ENCODE data around the gene CLOCK.

GRCh38 chr4:55510685-55511084 is 36.0 kb downstream of the CLOCK start:
- TF ChIP-seq USF2 (IDR thresholded peaks at IDR 0.05; ENCODE audit: borderline replicate concordance, low read depth, low read length): no peak
- TF ChIP-seq, protein P1, sequence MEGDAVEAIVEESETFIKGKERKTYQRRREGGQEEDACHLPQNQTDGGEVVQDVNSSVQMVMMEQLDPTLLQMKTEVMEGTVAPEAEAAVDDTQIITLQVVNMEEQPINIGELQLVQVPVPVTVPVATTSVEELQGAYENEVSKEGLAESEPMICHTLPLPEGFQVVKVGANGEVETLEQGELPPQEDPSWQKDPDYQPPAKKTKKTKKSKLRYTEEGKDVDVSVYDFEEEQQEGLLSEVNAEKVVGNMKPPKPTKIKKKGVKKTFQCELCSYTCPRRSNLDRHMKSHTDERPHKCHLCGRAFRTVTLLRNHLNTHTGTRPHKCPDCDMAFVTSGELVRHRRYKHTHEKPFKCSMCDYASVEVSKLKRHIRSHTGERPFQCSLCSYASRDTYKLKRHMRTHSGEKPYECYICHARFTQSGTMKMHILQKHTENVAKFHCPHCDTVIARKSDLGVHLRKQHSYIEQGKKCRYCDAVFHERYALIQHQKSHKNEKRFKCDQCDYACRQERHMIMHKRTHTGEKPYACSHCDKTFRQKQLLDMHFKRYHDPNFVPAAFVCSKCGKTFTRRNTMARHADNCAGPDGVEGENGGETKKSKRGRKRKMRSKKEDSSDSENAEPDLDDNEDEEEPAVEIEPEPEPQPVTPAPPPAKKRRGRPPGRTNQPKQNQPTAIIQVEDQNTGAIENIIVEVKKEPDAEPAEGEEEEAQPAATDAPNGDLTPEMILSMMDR (IDR thresholded peaks at IDR 0.05): no peak
- TF ChIP-seq EZH2phosphoT487 (IDR thresholded peaks at IDR 0.05; ENCODE audit: borderline replicate concordance, low read depth): no peak
- TF ChIP-seq NFIC (IDR thresholded peaks at IDR 0.05; ENCODE audit: borderline replicate concordance): no peak
- TF ChIP-seq EP300 (IDR thresholded peaks at IDR 0.05; ENCODE audit: borderline replicate concordance in 1 of 2, low read depth in 1 of 2, low read length in 1 of 2): no peak
- no peak for TF ChIP-seq POLR2AphosphoS5 (IDR thresholded peaks at IDR 0.05; ENCODE audit: low read depth, low read length)
- no peak for TF ChIP-seq FOSL2 (IDR thresholded peaks at IDR 0.05; ENCODE audit: borderline replicate concordance, low read depth)
- no peak for TF ChIP-seq YY1 (IDR thresholded peaks at IDR 0.05; ENCODE audit: low read depth)
- TF ChIP-seq, protein P2, sequence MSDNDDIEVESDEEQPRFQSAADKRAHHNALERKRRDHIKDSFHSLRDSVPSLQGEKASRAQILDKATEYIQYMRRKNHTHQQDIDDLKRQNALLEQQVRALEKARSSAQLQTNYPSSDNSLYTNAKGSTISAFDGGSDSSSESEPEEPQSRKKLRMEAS (IDR thresholded peaks at IDR 0.05; ENCODE audit: low read depth): no peak
